WI38 (cell line): ENCODE results near the gene SPP1.
"Not testable (repeated sequence)": the region's sequence is repeated elsewhere in the genome, so short reads cannot be mapped to it uniquely, and the experiment has no call there.

ENCODE experiments used
- H3K4me3 ChIP-seq: 2 replicates; pipeline ENCODE4 v1.5.1; 2011; ENCODE audit warnings: low read depth, mild to moderate bottlenecking, control low read depth, low read length
- CTCF ChIP-seq: IDR thresholded peaks from 2 replicates; pipeline ENCODE4 v1.5.1; 2012; ENCODE audit warnings: low read depth, mild to moderate bottlenecking, control low read depth, low read length

Gene SPP1

GRCh38 chr4:88014386-88014905 is 38.9 kb downstream of the SPP1 start:
- H3K4me3 ChIP-seq = no peak overlapping the region
- no peak for TF ChIP-seq CTCF

- no peak overlapping the region for H3K4me3 ChIP-seq
- TF ChIP-seq CTCF = no peak
Measured at GRCh38 chr4:88015659-88016295, 40.3 kb downstream of the SPP1 start.

GRCh38 chr4:88017516-88018297 is 42.2 kb downstream of the SPP1 start:
- H3K4me3 ChIP-seq = peak overlapping the region; percentile 30; the same call in 1 of the 2 replicates
- TF ChIP-seq CTCF = no peak

GRCh38 chr4:88018466-88018865 is 43.0 kb downstream of the SPP1 start:
- TF ChIP-seq CTCF = no peak
- peak overlapping the region; percentile 30 for H3K4me3 ChIP-seq

- TF ChIP-seq CTCF = no peak
- no peak overlapping the region for H3K4me3 ChIP-seq
Measured at GRCh38 chr4:88021824-88022223, 46.3 kb downstream of the SPP1 start.

- TF ChIP-seq CTCF = no peak
- H3K4me3 ChIP-seq = no peak overlapping the region
Measured at GRCh38 chr4:88022289-88022688, 46.8 kb downstream of the SPP1 start.

GRCh38 chr4:88025868-88026661 is 50.6 kb downstream of the SPP1 start:
- H3K4me3 ChIP-seq = not testable (repeated sequence)
